ENCODE data around the gene UBE2G2. TPM values are rescaled to one million over a fixed set of nuclear protein-coding genes. Genes with fewer than 3 reads are reported as not detected.

UBE2G2 gene
- total RNA-seq, 1 experiment from 2014 or later: 212 TPM

- no TSS peak for BruUV-seq (replicated peaks)
- intact Hi-C loops (cut with micrococcal nuclease; ENCODE audit: unreplicated experiment): no loop called here
- Histone ChIP-seq H3K27me3 (replicated peaks; ENCODE audit: insufficient read depth, low read depth, low read length, poor library complexity) (no peaks in the 10 kb centered on the region), H3K9me3 (ENCODE audit: low read depth, low read length, poor library complexity, severe bottlenecking) (no peaks in the 10 kb centered on the region), H3K36me3 (ENCODE audit: insufficient read depth, low read length, poor library complexity, severe bottlenecking) (no peaks in the 10 kb centered on the region), H3K27ac (ENCODE audit: low read depth, low read length, poor library complexity, severe bottlenecking) (no peak overlapping the region), H3K4me1 (ENCODE audit: insufficient read depth, low read length, poor library complexity, severe bottlenecking) (peaks cover 5% of the 10 kb centered on the region), H3K4me3 (ENCODE audit: low read depth, low read length, poor library complexity, severe bottlenecking) (no peak overlapping the region)
- ChIA-PET POLR2A (ENCODE audit: low non-redundant PET) (no interaction called here), CTCF (no interaction called here)
- no peak for DNase-seq (ENCODE audit: low spot score)
- TF ChIP-seq EZH2 (IDR thresholded peaks at IDR 0.05; ENCODE audit: borderline replicate concordance, low read depth, low read length, poor library complexity, severe bottlenecking): no peak
- no peak for TF ChIP-seq CTCF (conservative IDR thresholded peaks at IDR 0.05; ENCODE audit: low read depth, low read length)
Measured at GRCh38 chr21:44840771-44841170, 39.2 kb upstream of the UBE2G2 start.

- Histone ChIP-seq H3K27me3 (replicated peaks; ENCODE audit: insufficient read depth, low read depth, low read length, poor library complexity) (no peaks in the 10 kb centered on the region), H3K4me1 (ENCODE audit: insufficient read depth, low read length, poor library complexity, severe bottlenecking) (no peaks in the 10 kb centered on the region), H3K36me3 (ENCODE audit: insufficient read depth, low read length, poor library complexity, severe bottlenecking) (no peaks in the 10 kb centered on the region), H3K9me3 (ENCODE audit: low read depth, low read length, poor library complexity, severe bottlenecking) (no peaks in the 10 kb centered on the region), H3K27ac (ENCODE audit: low read depth, low read length, poor library complexity, severe bottlenecking) (no peak overlapping the region), H3K4me3 (ENCODE audit: low read depth, low read length, poor library complexity, severe bottlenecking) (no peak overlapping the region)
- DNase-seq (ENCODE audit: low spot score): no peak
- no TSS peak for BruUV-seq (replicated peaks)
- intact Hi-C loops (cut with micrococcal nuclease; ENCODE audit: unreplicated experiment): no loop called here
- TF ChIP-seq CTCF (conservative IDR thresholded peaks at IDR 0.05; ENCODE audit: low read depth, low read length): no peak
- POLR2A ChIA-PET (ENCODE audit: low non-redundant PET): no interaction called here
- CTCF ChIA-PET: no interaction called here
Measured at GRCh38 chr21:44838951-44839350, 37.3 kb upstream of the UBE2G2 start.

- TF ChIP-seq CTCF (conservative IDR thresholded peaks at IDR 0.05; ENCODE audit: low read depth, low read length) (no peak), EZH2 (IDR thresholded peaks at IDR 0.05; ENCODE audit: borderline replicate concordance, low read depth, low read length, poor library complexity, severe bottlenecking) (no peak)
- Histone ChIP-seq H3K27ac (ENCODE audit: low read depth, low read length, poor library complexity, severe bottlenecking) (no peak overlapping the region), H3K27me3 (replicated peaks; ENCODE audit: insufficient read depth, low read depth, low read length, poor library complexity) (no peaks in the 10 kb centered on the region), H3K36me3 (ENCODE audit: insufficient read depth, low read length, poor library complexity, severe bottlenecking) (no peaks in the 10 kb centered on the region), H3K9me3 (ENCODE audit: low read depth, low read length, poor library complexity, severe bottlenecking) (no peaks in the 10 kb centered on the region), H3K4me3 (ENCODE audit: low read depth, low read length, poor library complexity, severe bottlenecking) (no peak overlapping the region), H3K4me1 (ENCODE audit: insufficient read depth, low read length, poor library complexity, severe bottlenecking) (no peaks in the 10 kb centered on the region)
- ChIA-PET CTCF (no interaction called here), POLR2A (ENCODE audit: low non-redundant PET) (interaction anchor here (0.6 kb wide), 1 partner anchor 178 kb away, joined by 12 read pairs; no protein-coding TSS in a partner anchor)
- intact Hi-C loops (cut with micrococcal nuclease; ENCODE audit: unreplicated experiment): no loop called here
- BruUV-seq (replicated peaks): no TSS peak
- DNase-seq (ENCODE audit: low spot score): no peak
Measured at GRCh38 chr21:44838039-44838895, 36.6 kb upstream of the UBE2G2 start.

Measured in A673 (cell line).